Astrocyte (in vitro differentiated cells and primary cell): ENCODE measurements around the gene GPR62. TPM values are rescaled to one million over a fixed set of nuclear protein-coding genes. Genes with fewer than 3 reads are reported as not detected.
A peak's percentile ranks its signal among the peaks of the same experiment; 100 is the strongest.

Experiments used
- DNase-seq: peaks from one replicate; pipeline ENCODE4 v3.0.0-alpha.2; 2010; ENCODE audit warnings: low read depth
- FAIRE-seq: peaks from 2 replicates; lab custom pipeline; 2011; peaks lifted over from hg19 to GRCh38; lab: Jason Lieb, UNC
- H2AFZ ChIP-seq: 2 replicates; pipeline ENCODE4 v1.6.0; 2012; ENCODE audit warnings: low read depth, low read length, inconsistent platforms
- H3K27ac ChIP-seq: 2 replicates; pipeline ENCODE4 v1.5.1; 2011; ENCODE audit warnings: low read depth, low read length, inconsistent platforms
- H3K27me3 ChIP-seq: 2 replicates; pipeline ENCODE4 v1.6.0; 2011; ENCODE audit warnings: low read length, inconsistent platforms; ENCODE audit not compliant: insufficient read depth
- H3K36me3 ChIP-seq: 2 replicates; pipeline ENCODE4 v1.5.1; 2011; ENCODE audit warnings: low read length, inconsistent platforms; ENCODE audit not compliant: insufficient read depth
- H3K4me1 ChIP-seq: 2 replicates; pipeline ENCODE4 v1.5.1; 2011; ENCODE audit warnings: low read length, inconsistent platforms; ENCODE audit not compliant: insufficient read depth
- H3K4me2 ChIP-seq: 2 replicates; pipeline ENCODE4 v1.6.0; 2012; ENCODE audit warnings: low read length, inconsistent platforms
- H3K4me3 ChIP-seq: 2 replicates; pipeline ENCODE4 v1.5.1; 2011; ENCODE audit warnings: low read depth, mild to moderate bottlenecking, low read length, inconsistent platforms; ENCODE audit not compliant: insufficient read depth
- H3K79me2 ChIP-seq: 2 replicates; pipeline ENCODE4 v1.6.0; 2012; ENCODE audit warnings: mild to moderate bottlenecking, low read length, inconsistent platforms; ENCODE audit not compliant: insufficient read depth
- H3K9ac ChIP-seq: 2 replicates; pipeline ENCODE4 v1.6.0; 2012; ENCODE audit warnings: mild to moderate bottlenecking, low read length, inconsistent platforms
- H3K9me3 ChIP-seq: 2 replicates; pipeline ENCODE4 v1.5.1; 2012; ENCODE audit warnings: low read depth, mild to moderate bottlenecking, low read length, inconsistent platforms; ENCODE audit not compliant: insufficient read depth
- H4K20me1 ChIP-seq: 2 replicates; pipeline ENCODE4 v1.6.0; 2012; ENCODE audit warnings: low read length, inconsistent platforms; ENCODE audit not compliant: insufficient read depth
- H3K27ac Mint-ChIP-seq: one replicate; pipeline ENCODE4 v1.8.0; 2021; ENCODE audit warnings: mild to moderate bottlenecking, mixed read lengths; ENCODE audit not compliant: unreplicated experiment
- H3K27me3 Mint-ChIP-seq: one replicate; pipeline ENCODE4 v1.8.0; 2021; ENCODE audit warnings: low read depth, mixed read lengths; ENCODE audit not compliant: unreplicated experiment
- H3K36me3 Mint-ChIP-seq: one replicate; pipeline ENCODE4 v1.8.0; 2021; ENCODE audit warnings: low read depth, mixed read lengths; ENCODE audit not compliant: unreplicated experiment
- H3K4me1 Mint-ChIP-seq: one replicate; pipeline ENCODE4 v1.8.0; 2021; ENCODE audit warnings: low read depth, mixed read lengths; ENCODE audit not compliant: unreplicated experiment
- H3K4me3 Mint-ChIP-seq: one replicate; pipeline ENCODE4 v1.8.0; 2021; ENCODE audit warnings: mild to moderate bottlenecking, moderate library complexity, mixed read lengths; ENCODE audit not compliant: unreplicated experiment
- H3K9me3 Mint-ChIP-seq: one replicate; pipeline ENCODE4 v1.8.0; 2021; ENCODE audit warnings: mild to moderate bottlenecking, mixed read lengths; ENCODE audit not compliant: unreplicated experiment
- EZH2 ChIP-seq: IDR thresholded peaks from 2 replicates; pipeline ENCODE4 v1.6.1; 2012; ENCODE audit warnings: mild to moderate bottlenecking, low read length, inconsistent platforms; ENCODE audit not compliant: insufficient read depth
- total RNA-seq: library from RNA; stranded (reverse); gene quantifications from 2 replicates; pipeline ENCODE4 v1.2.1, GENCODE V29; 2021
- TF ChIP-seq, protein P1 (sequence below): IDR thresholded peaks from 2 replicates; pipeline ENCODE4 v1.5.1; 2011; ENCODE audit warnings: low read depth, mild to moderate bottlenecking, inconsistent platforms, low read length, moderate library complexity; ENCODE audit not compliant: insufficient read depth

The GPR62 gene
- total RNA-seq, 1 donor from 2014 or later, result not detected

- TF ChIP-seq, protein P1, sequence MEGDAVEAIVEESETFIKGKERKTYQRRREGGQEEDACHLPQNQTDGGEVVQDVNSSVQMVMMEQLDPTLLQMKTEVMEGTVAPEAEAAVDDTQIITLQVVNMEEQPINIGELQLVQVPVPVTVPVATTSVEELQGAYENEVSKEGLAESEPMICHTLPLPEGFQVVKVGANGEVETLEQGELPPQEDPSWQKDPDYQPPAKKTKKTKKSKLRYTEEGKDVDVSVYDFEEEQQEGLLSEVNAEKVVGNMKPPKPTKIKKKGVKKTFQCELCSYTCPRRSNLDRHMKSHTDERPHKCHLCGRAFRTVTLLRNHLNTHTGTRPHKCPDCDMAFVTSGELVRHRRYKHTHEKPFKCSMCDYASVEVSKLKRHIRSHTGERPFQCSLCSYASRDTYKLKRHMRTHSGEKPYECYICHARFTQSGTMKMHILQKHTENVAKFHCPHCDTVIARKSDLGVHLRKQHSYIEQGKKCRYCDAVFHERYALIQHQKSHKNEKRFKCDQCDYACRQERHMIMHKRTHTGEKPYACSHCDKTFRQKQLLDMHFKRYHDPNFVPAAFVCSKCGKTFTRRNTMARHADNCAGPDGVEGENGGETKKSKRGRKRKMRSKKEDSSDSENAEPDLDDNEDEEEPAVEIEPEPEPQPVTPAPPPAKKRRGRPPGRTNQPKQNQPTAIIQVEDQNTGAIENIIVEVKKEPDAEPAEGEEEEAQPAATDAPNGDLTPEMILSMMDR, result no peak
- TF ChIP-seq EZH2, result no peak
- FAIRE-seq (no peak), DNase-seq (no peak)
- Histone ChIP-seq H3K9me3 (no peaks in the 10 kb centered on the region), H2AFZ (no peak overlapping the region), H3K27ac (no peak overlapping the region), H3K27me3 (peaks cover 2% of the 10 kb centered on the region), H3K36me3 (no peaks in the 10 kb centered on the region), H3K4me3 (no peak overlapping the region), H3K9ac (no peak overlapping the region), H4K20me1 (no peaks in the 10 kb centered on the region), H3K4me2 (no peak overlapping the region), H3K4me1 (peaks cover 10% of the 10 kb centered on the region), H3K79me2 (no peaks in the 10 kb centered on the region)
- Mint-ChIP-seq H3K27ac (peak overlapping the region; percentile 47), H3K36me3 (peaks cover 10% of the 10 kb centered on the region), H3K9me3 (peaks cover 3% of the 10 kb centered on the region), H3K4me1 (no peaks in the 10 kb centered on the region), H3K4me3 (no peak overlapping the region), H3K27me3 (peaks cover 49% of the 10 kb centered on the region)
These were observed 8.4 kb upstream of the GPR62 start for GRCh38 chr3:51946796-51947195.

DNA sequence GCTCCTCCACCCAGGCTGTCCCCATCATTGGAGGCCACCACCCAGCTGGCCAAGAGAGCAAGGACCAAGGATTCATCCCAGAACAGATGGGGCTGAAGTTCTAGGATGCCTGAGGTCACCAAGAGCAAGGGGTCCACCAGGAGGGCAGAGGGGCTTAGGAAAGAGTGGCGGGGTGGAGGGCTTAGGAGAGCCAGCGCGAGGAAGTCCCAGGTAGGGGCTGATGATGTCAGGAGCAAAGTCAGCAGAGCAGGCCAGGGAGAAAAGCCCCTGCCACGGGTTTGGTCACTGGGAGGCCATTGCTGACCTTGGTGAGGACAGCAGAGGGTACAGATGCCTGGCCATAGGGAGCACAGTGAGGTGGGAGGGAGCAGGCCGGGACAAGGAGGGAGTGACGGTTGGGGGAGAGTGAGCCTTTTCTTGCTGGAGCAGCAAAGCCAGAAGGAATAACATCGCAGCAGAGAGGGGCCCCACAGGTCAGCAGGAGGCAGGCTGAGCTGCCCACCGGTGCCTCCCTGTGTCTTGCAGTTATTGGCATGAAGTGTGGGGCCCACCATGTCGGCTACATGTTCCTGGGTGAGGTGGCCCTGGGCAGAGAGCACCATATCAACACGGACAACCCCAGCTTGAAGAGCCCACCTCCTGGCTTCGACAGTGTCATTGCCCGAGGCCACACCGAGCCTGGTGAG is 7.8 kb upstream of the GPR62 start:
- Histone ChIP-seq H3K27me3 (peaks cover 2% of the 10 kb centered on the region), H3K79me2 (no peaks in the 10 kb centered on the region), H3K9me3 (no peaks in the 10 kb centered on the region), H3K9ac (no peak overlapping the region), H3K4me2 (no peak overlapping the region), H3K4me3 (no peak overlapping the region), H2AFZ (no peak overlapping the region), H4K20me1 (no peaks in the 10 kb centered on the region), H3K27ac (no peak overlapping the region), H3K36me3 (no peaks in the 10 kb centered on the region), H3K4me1 (peaks cover 7% of the 10 kb centered on the region)
- no peak for DNase-seq
- H3K27ac Mint-ChIP-seq, result no peak overlapping the region
- TF ChIP-seq, protein P1, result no peak
- TF ChIP-seq EZH2, result no peak
- H3K9me3 Mint-ChIP-seq, result peaks cover 3% of the 10 kb centered on the region
- peaks cover 10% of the 10 kb centered on the region for H3K36me3 Mint-ChIP-seq
- no peak for FAIRE-seq
- peaks cover 55% of the 10 kb centered on the region for H3K27me3 Mint-ChIP-seq
- H3K4me3 Mint-ChIP-seq, result no peak overlapping the region
- no peaks in the 10 kb centered on the region for H3K4me1 Mint-ChIP-seq

DNA sequence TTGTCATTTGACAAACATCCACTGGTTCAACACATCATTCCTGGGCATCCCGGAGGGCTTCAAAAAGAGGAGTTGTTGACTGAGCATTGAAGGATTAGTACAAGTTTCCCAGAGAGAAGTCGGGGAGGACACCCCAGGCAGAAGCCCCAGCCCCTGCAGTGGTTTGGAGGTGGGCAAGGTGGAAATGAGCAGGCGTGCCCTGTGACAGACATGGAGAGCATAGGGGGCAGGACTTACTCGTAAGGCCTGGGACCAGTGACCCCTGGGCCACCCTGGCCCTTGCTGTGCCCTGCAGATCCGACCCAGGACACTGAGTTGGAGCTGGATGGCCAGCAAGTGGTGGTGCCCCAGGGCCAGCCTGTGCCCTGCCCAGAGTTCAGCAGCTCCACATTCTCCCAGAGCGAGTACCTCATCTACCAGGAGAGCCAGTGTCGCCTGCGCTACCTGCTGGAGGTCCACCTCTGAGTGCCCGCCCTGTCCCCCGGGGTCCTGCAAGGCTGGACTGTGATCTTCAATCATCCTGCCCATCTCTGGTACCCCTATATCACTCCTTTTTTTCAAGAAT is 7.1 kb upstream of the GPR62 start:
- no peak overlapping the region for H3K27ac Mint-ChIP-seq
- FAIRE-seq (no peak), DNase-seq (no peak)
- no peaks in the 10 kb centered on the region for H3K4me1 Mint-ChIP-seq
- peaks cover 58% of the 10 kb centered on the region for H3K27me3 Mint-ChIP-seq
- peaks cover 10% of the 10 kb centered on the region for H3K36me3 Mint-ChIP-seq
- Histone ChIP-seq H3K4me1 (no peaks in the 10 kb centered on the region), H3K9ac (no peak overlapping the region), H3K27ac (no peak overlapping the region), H3K4me3 (no peak overlapping the region), H3K36me3 (no peaks in the 10 kb centered on the region), H3K27me3 (peaks cover 2% of the 10 kb centered on the region), H3K4me2 (no peak overlapping the region), H4K20me1 (no peaks in the 10 kb centered on the region), H2AFZ (no peak overlapping the region), H3K79me2 (no peaks in the 10 kb centered on the region), H3K9me3 (no peaks in the 10 kb centered on the region)
- H3K9me3 Mint-ChIP-seq, result peaks cover 3% of the 10 kb centered on the region
- no peak overlapping the region for H3K4me3 Mint-ChIP-seq
- TF ChIP-seq, protein P1, result no peak
- TF ChIP-seq EZH2, result no peak
